ENCODE results near the gene OLFML2A. TPM values are rescaled to one million over a fixed set of nuclear protein-coding genes. Genes with fewer than 3 reads are reported as not detected.
A peak's percentile ranks its signal among the peaks of the same experiment; 100 is the strongest.

Gene OLFML2A
- total and polyA plus RNA-seq, 2 of the 13 experiments (the other 11 are each of a cell fraction or from before 2014, with no cell fraction given): 0.01 to 0.02 TPM

- TF ChIP-seq LBX2 (CRISPR knock-in tag; IDR thresholded peaks at IDR 0.05; ENCODE audit: borderline replicate concordance): no peak
- no peak for TF ChIP-seq ZBTB7A (CRISPR knock-in tag; IDR thresholded peaks at IDR 0.05)
- TF ChIP-seq ETV5 (CRISPR knock-in tag; IDR thresholded peaks at IDR 0.05; ENCODE audit: borderline replicate concordance): peak; percentile 31; the same call in 1 of the 2 replicates
- TF ChIP-seq MED8 (CRISPR knock-in tag; IDR thresholded peaks at IDR 0.05; ENCODE audit: insufficient replicate concordance): no peak
- TF ChIP-seq LRRFIP1 (CRISPR knock-in tag; conservative IDR thresholded peaks at IDR 0.05): no peak
- TF ChIP-seq, protein P1, sequence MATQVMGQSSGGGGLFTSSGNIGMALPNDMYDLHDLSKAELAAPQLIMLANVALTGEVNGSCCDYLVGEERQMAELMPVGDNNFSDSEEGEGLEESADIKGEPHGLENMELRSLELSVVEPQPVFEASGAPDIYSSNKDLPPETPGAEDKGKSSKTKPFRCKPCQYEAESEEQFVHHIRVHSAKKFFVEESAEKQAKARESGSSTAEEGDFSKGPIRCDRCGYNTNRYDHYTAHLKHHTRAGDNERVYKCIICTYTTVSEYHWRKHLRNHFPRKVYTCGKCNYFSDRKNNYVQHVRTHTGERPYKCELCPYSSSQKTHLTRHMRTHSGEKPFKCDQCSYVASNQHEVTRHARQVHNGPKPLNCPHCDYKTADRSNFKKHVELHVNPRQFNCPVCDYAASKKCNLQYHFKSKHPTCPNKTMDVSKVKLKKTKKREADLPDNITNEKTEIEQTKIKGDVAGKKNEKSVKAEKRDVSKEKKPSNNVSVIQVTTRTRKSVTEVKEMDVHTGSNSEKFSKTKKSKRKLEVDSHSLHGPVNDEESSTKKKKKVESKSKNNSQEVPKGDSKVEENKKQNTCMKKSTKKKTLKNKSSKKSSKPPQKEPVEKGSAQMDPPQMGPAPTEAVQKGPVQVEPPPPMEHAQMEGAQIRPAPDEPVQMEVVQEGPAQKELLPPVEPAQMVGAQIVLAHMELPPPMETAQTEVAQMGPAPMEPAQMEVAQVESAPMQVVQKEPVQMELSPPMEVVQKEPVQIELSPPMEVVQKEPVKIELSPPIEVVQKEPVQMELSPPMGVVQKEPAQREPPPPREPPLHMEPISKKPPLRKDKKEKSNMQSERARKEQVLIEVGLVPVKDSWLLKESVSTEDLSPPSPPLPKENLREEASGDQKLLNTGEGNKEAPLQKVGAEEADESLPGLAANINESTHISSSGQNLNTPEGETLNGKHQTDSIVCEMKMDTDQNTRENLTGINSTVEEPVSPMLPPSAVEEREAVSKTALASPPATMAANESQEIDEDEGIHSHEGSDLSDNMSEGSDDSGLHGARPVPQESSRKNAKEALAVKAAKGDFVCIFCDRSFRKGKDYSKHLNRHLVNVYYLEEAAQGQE (IDR thresholded peaks at IDR 0.05; ENCODE audit: borderline replicate concordance in 1 of 2, low read depth in 1 of 2, low read length in 2 of 2): no peak
- no peak for TF ChIP-seq ZNF678 (CRISPR knock-in tag; IDR thresholded peaks at IDR 0.05)
- TF ChIP-seq IRF2 (CRISPR knock-in tag; IDR thresholded peaks at IDR 0.05): peak; percentile 67; the same call in 1 of the 2 replicates
- TF ChIP-seq PCBP1 (IDR thresholded peaks at IDR 0.05; ENCODE audit: borderline replicate concordance, low read depth, low read length): no peak
- no peak for TF ChIP-seq NR3C1 (CRISPR knock-in tag; IDR thresholded peaks at IDR 0.05)
- no peak; the same call in 1 of the 2 replicates for TF ChIP-seq ZNF598 (CRISPR knock-in tag; IDR thresholded peaks at IDR 0.05; ENCODE audit: borderline replicate concordance)
- no peak for TF ChIP-seq ASH2L (IDR thresholded peaks at IDR 0.05; ENCODE audit: insufficient read length, low read depth, low read length)
- TF ChIP-seq ZSCAN12 (CRISPR knock-in tag; IDR thresholded peaks at IDR 0.05): no peak
- no peak for TF ChIP-seq MAFG (CRISPR knock-in tag; IDR thresholded peaks at IDR 0.05)
- TF ChIP-seq ZNF337 (CRISPR knock-in tag; IDR thresholded peaks at IDR 0.05; ENCODE audit: borderline replicate concordance, low read depth): no peak
- no peak; the same call in 1 of the 2 replicates for TF ChIP-seq ZHX2 (IDR thresholded peaks at IDR 0.05; ENCODE audit: low read depth)
- TF ChIP-seq ZHX2 (CRISPR knock-in tag; IDR thresholded peaks at IDR 0.05; ENCODE audit: borderline replicate concordance): no peak
Measured at GRCh38 chr9:124794902-124795491, 18.1 kb downstream of the OLFML2A start (continued).

Data from HepG2 (cell line).